Neuronal stem cell (in vitro differentiated cells): ENCODE measurements around the gene UNC93A.
"Not testable (repeated sequence)": the region's sequence is repeated elsewhere in the genome, so short reads cannot be mapped to it uniquely, and the experiment has no call there.

Experiments used
- DNase-seq: peaks from one replicate; pipeline ENCODE4 v3.0.0-alpha.2; 2013; ENCODE audit warnings: low spot score
- H2AFZ ChIP-seq: one replicate; pipeline ENCODE4 v1.6.1; 2013; ENCODE audit warnings: mild to moderate bottlenecking, low read length, inconsistent platforms
- H2AK5ac ChIP-seq: 2 replicates; pipeline ENCODE4 v1.6.1; 2013; ENCODE audit warnings: low read depth, mild to moderate bottlenecking, inconsistent platforms, low read length, moderate library complexity, mixed read lengths
- H2BK120ac ChIP-seq: 2 replicates; pipeline ENCODE4 v1.6.1; 2013; ENCODE audit warnings: low read depth, mild to moderate bottlenecking, inconsistent platforms, low read length, moderate library complexity, mixed read lengths
- H2BK12ac ChIP-seq: one replicate; pipeline ENCODE4 v1.6.1; 2013; ENCODE audit warnings: low read length, inconsistent platforms
- H2BK15ac ChIP-seq: 2 replicates; pipeline ENCODE4 v1.6.1; 2013; ENCODE audit warnings: mild to moderate bottlenecking, low read length, inconsistent platforms, mixed read lengths
- H2BK5ac ChIP-seq: one replicate; pipeline ENCODE4 v1.6.1; 2013; ENCODE audit warnings: inconsistent platforms, mild to moderate bottlenecking, low read length, moderate library complexity
- H3K14ac ChIP-seq: one replicate; pipeline ENCODE4 v1.6.1; 2013; ENCODE audit warnings: low read length, inconsistent platforms
- H3K18ac ChIP-seq: 2 replicates; pipeline ENCODE4 v1.6.1; 2013; ENCODE audit warnings: low read length, inconsistent platforms
- H3K23ac ChIP-seq: 2 replicates; pipeline ENCODE4 v1.6.1; 2013; ENCODE audit warnings: low read depth, mild to moderate bottlenecking, mixed read lengths, low read length, inconsistent platforms; ENCODE audit not compliant: poor library complexity
- H3K27ac ChIP-seq: replicated peaks from 3 replicates; pipeline ENCODE4 v1.5.1; 2013; ENCODE audit warnings: low read length, inconsistent platforms
- H3K27me3 ChIP-seq, 3 experiments: 2 replicates each; pipeline ENCODE4 v1.6.1; 2013; ENCODE audit warnings: low read length in 3 of 3, mild to moderate bottlenecking in 2 of 3, inconsistent platforms in 1 of 3, low read depth in 1 of 3, mixed read lengths in 1 of 3, moderate library complexity in 1 of 3; ENCODE audit not compliant: control insufficient read depth in 3 of 3, insufficient read depth in 3 of 3
- H3K36me3 ChIP-seq, 2 donors: replicated peaks in 1 of 2; 2 replicates each; pipeline ENCODE4 v1.6.1; 2013; ENCODE audit warnings: low read length in 2 of 2; ENCODE audit not compliant: control insufficient read depth in 2 of 2, insufficient read depth in 2 of 2
- H3K4ac ChIP-seq: 2 replicates; pipeline ENCODE4 v1.6.1; 2013; ENCODE audit warnings: inconsistent platforms, mild to moderate bottlenecking, low read length, moderate library complexity
- H3K4me1 ChIP-seq, 2 donors: 1 replicate in 1 of 2; 2 replicates in 1 of 2; pipeline ENCODE4 v1.6.1; 2013; ENCODE audit warnings: low read length in 2 of 2, low read depth in 1 of 2; ENCODE audit not compliant: control insufficient read depth in 2 of 2, insufficient read depth in 1 of 2
- H3K4me2 ChIP-seq: one replicate; pipeline ENCODE4 v1.6.1; 2013; ENCODE audit warnings: mild to moderate bottlenecking, low read length, inconsistent platforms; ENCODE audit not compliant: insufficient read depth, poor library complexity, severe bottlenecking
- H3K4me3 ChIP-seq, 2 donors: 2 replicates each; pipeline ENCODE4 v1.5.1; 2013; ENCODE audit warnings: low read length in 2 of 2, mild to moderate bottlenecking in 2 of 2, inconsistent platforms in 1 of 2, moderate library complexity in 1 of 2
- H3K79me1 ChIP-seq: one replicate; pipeline ENCODE4 v1.6.1; 2013; ENCODE audit warnings: low read depth, mild to moderate bottlenecking, inconsistent platforms, low read length, moderate library complexity
- H3K9ac ChIP-seq: one replicate; pipeline ENCODE4 v1.6.1; 2013; ENCODE audit warnings: mild to moderate bottlenecking, low read depth, low read length, inconsistent platforms; ENCODE audit not compliant: poor library complexity
- H3K9me3 ChIP-seq, 2 donors: replicated peaks in 1 of 2; 2 replicates each; pipeline versions ENCODE3 to v1.6.1; 2013; ENCODE audit warnings: low read length in 2 of 2, mild to moderate bottlenecking in 2 of 2, inconsistent platforms in 1 of 2, low read depth in 1 of 2, mixed read lengths in 1 of 2, moderate library complexity in 1 of 2; ENCODE audit not compliant: control insufficient read depth in 2 of 2, insufficient read depth in 1 of 2
- H4K8ac ChIP-seq: one replicate; pipeline ENCODE4 v1.6.1; 2013; ENCODE audit warnings: low read depth, mild to moderate bottlenecking, inconsistent platforms, low read length, moderate library complexity
- H4K91ac ChIP-seq: one replicate; pipeline ENCODE4 v1.6.1; 2013; ENCODE audit warnings: low read length, low read depth, mild to moderate bottlenecking, inconsistent platforms; ENCODE audit not compliant: poor library complexity
- WGBS, 2 donors: extraction: QIAGEN DNeasy Blood & Tissue Kit; methylation state at CpG; one replicate each; pipeline ENCODE4 v1.1.7; 2013; ENCODE audit warnings: missing lambda C conversion rate in 2 of 2, mixed read lengths in 1 of 2; ENCODE audit not compliant: insufficient read length in 2 of 2, insufficient replicate concordance in 1 of 2; ENCODE audit errors: extremely low coverage in 2 of 2; 5-methylcytosine and 5-hydroxymethylcytosine counted together

UNC93A gene

DNA sequence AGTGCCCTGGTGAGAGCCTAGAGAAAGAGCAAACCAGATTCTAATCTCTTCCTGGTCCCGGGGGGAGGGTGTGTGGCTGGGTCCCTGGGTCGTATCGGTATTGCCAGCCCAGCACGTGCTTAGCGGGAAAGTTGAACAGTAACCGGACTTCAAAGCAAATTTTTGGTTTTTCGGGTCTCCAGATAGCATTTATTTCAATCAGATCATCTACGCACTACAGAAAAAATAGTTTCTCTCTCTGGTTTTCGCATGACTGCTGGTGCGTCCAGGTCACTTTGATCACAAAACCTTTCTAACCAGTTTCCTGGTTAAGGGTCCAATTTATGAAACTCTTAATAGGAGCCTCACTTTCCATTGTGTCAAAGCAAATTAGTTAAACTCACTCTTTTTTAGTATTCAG is 27.7 kb downstream of the UNC93A start:
- WGBS, 2 donors: no CpG with 5 or more reads among the region's 10 CpGs
- H2BK15ac ChIP-seq, H3K36me3 ChIP-seq, H2AFZ ChIP-seq, H4K91ac ChIP-seq, H2BK5ac ChIP-seq, H2AK5ac ChIP-seq, H3K4me2 ChIP-seq, H3K27ac ChIP-seq, H3K14ac ChIP-seq, DNase-seq, H3K79me1 ChIP-seq, H3K4ac ChIP-seq, H3K9me3 ChIP-seq, H3K23ac ChIP-seq, H3K18ac ChIP-seq, H2BK120ac ChIP-seq, H3K4me3 ChIP-seq, H3K9ac ChIP-seq, H2BK12ac ChIP-seq, H4K8ac ChIP-seq, H3K27me3 ChIP-seq: not testable (repeated sequence)
- H3K4me1 ChIP-seq: peaks cover 0 to 13% of the 10 kb centered on the region in 2 donors

DNA sequence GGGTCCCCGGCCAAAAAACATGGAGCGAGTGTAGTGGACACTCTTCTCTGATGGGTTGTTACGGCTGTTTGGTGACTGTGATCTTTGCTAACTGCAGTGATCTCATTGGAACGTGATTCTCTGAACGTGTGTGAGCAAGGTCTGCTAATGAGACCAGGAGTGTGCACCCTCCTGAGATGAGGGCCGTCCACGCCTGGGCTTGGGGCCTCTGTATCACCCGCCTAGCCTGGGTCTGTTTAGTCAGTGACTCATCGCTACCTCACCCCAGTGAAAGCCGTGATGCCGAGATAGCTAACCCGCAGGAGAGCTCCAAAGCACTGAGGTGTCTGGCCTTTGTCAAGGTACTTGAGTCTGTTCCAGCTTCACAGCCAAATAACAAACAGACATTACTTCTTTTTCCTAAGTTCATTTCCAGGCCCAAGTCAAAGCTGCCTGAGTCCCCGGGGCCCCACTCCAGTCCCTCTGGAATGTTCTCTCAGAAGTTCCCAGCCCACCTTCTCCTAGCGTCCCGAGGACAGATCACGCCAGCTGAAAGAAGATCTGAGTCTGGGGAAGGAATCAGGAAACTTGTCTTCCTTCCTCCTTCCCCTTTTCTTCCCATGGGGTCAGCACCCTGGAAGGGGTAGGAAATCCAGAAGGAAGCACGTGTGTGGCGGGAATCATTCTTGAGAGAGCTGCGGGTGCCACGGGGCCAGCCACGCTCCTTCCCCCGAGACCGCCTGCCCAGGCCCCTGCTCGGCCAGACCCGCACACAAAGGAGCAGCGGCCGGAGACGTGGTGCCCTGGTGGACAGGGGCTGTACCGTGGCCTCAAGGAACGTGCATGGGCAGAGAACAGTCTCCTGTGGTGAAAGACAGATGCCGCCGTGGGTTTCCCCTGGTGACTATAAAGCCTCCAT is 29.0 kb downstream of the UNC93A start:
- H3K27me3 ChIP-seq, H3K4me1 ChIP-seq, H2BK12ac ChIP-seq, H2BK15ac ChIP-seq, H3K4me3 ChIP-seq, H2BK5ac ChIP-seq, H2AFZ ChIP-seq, H3K9ac ChIP-seq, H4K91ac ChIP-seq, H3K9me3 ChIP-seq, H2BK120ac ChIP-seq, H3K14ac ChIP-seq, H3K23ac ChIP-seq, H3K18ac ChIP-seq, H3K27ac ChIP-seq, H3K79me1 ChIP-seq, H3K36me3 ChIP-seq, DNase-seq, H3K4ac ChIP-seq, H3K4me2 ChIP-seq, H2AK5ac ChIP-seq, H4K8ac ChIP-seq: not testable (repeated sequence)
- no CpG with 5 or more reads among the region's 32 CpGs for WGBS, 2 donors

DNA sequence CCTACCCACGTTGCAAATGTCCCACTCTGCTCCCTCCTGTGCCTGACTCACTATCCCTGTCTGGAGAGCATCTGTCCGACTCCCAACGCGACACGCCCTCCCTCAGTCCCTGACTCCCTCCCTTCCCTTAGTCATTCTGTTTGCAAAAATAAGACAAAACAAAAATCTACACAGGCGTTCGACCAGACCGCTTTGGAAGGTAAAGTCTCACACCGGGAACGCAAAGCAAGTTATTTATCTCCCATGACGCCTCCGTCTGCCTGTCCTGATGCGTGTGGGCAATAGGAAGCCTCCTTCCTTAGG is 29.6 kb downstream of the UNC93A start:
- not testable (repeated sequence) for H3K9me3 ChIP-seq, H3K4me3 ChIP-seq, H3K27ac ChIP-seq, H3K14ac ChIP-seq, H2AK5ac ChIP-seq, H3K4ac ChIP-seq, H3K27me3 ChIP-seq, H2BK12ac ChIP-seq, H4K8ac ChIP-seq, DNase-seq, H2AFZ ChIP-seq, H3K79me1 ChIP-seq, H3K4me2 ChIP-seq, H3K23ac ChIP-seq, H2BK5ac ChIP-seq, H3K18ac ChIP-seq, H3K4me1 ChIP-seq, H4K91ac ChIP-seq, H2BK15ac ChIP-seq, H3K9ac ChIP-seq, H3K36me3 ChIP-seq, H2BK120ac ChIP-seq
- no CpG with 5 or more reads among the region's 13 CpGs for WGBS, 2 donors

DNA sequence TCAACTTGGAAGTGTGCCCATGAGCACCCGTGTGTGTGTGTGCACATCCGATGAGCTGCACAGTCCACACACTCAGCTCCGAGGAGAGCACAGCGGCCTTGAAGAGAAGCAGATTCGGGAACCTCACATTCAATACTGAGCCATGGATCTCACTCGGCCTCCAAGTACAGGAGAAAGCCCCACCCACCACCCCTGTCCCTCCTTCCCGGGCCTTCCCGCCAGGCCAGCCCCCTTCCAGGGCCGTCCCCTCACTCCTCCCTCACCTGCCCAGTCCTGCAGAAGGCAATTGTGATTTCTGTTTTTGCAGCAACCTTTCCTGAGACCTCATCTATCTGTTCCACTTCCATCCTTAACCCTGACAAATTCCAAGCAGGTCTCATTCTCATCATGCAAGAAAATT is 30.1 kb downstream of the UNC93A start:
- H4K91ac ChIP-seq, H3K79me1 ChIP-seq, H2BK12ac ChIP-seq, H3K14ac ChIP-seq, H3K36me3 ChIP-seq, H3K4me2 ChIP-seq, H3K4me1 ChIP-seq, H3K27me3 ChIP-seq, H2BK120ac ChIP-seq, H4K8ac ChIP-seq, H2AFZ ChIP-seq, H2BK5ac ChIP-seq, H3K4ac ChIP-seq, H3K23ac ChIP-seq, H3K27ac ChIP-seq, DNase-seq, H2BK15ac ChIP-seq, H3K18ac ChIP-seq, H3K4me3 ChIP-seq, H3K9me3 ChIP-seq, H3K9ac ChIP-seq, H2AK5ac ChIP-seq: not testable (repeated sequence)
- WGBS, 2 donors: no CpG with 5 or more reads among the region's 9 CpGs
